Activated T-cell treated with anti-CD3 and anti-CD28 coated beads, Interleukin-2, amount 50 U/mL, for 48 hours (primary cell): ENCODE results near the gene NOC4L.
"Not testable (repeated sequence)": the region's sequence is repeated elsewhere in the genome, so short reads cannot be mapped to it uniquely, and the experiment has no call there.

Experiments used
- DNase-seq, 2 experiments: peaks; one replicate each; pipeline ENCODE4 v3.0.0-alpha.2; 2020

Gene NOC4L

GRCh38 chr12:132186208-132186856, 42.1 kb downstream of the NOC4L start:
- no peak for DNase-seq

- DNase-seq: peak; percentile 46
Measured at GRCh38 chr12:132186857-132187620, 42.8 kb downstream of the NOC4L start.

- DNase-seq: no peak
Measured at GRCh38 chr12:132187646-132188450, 43.6 kb downstream of the NOC4L start.

- no peak for DNase-seq
Measured at GRCh38 chr12:132188451-132188901, 44.2 kb downstream of the NOC4L start.

- DNase-seq: peak in 1 of 2 experiments; percentile 39
Measured at GRCh38 chr12:132188916-132189325, 44.7 kb downstream of the NOC4L start.

GRCh38 chr12:132189378-132190011, 45.2 kb downstream of the NOC4L start:
- peak; percentile 92 to 96 for DNase-seq

GRCh38 chr12:132190012-132190755, 45.9 kb downstream of the NOC4L start:
- DNase-seq: no peak

- DNase-seq: no peak
Measured at GRCh38 chr12:132190834-132191500, 46.7 kb downstream of the NOC4L start.

GRCh38 chr12:132191715-132192553, 47.7 kb downstream of the NOC4L start:
- no peak for DNase-seq

- peak; percentile 37 to 53 for DNase-seq
Measured at GRCh38 chr12:132194056-132194455, 49.8 kb downstream of the NOC4L start.

GRCh38 chr12:132194556-132194955, 50.3 kb downstream of the NOC4L start:
- DNase-seq: no peak

- DNase-seq: not testable (repeated sequence)
Measured at GRCh38 chr12:132195242-132195641, 51.0 kb downstream of the NOC4L start.

GRCh38 chr12:132196038-132196872, 52.0 kb downstream of the NOC4L start:
- no peak for DNase-seq

GRCh38 chr12:132196873-132197390, 52.7 kb downstream of the NOC4L start:
- no peak for DNase-seq

GRCh38 chr12:132197581-132198354, 53.5 kb downstream of the NOC4L start:
- no peak for DNase-seq

- DNase-seq: no peak
Measured at GRCh38 chr12:132199101-132199500, 54.8 kb downstream of the NOC4L start.

GRCh38 chr12:132199526-132200319, 55.5 kb downstream of the NOC4L start:
- no peak for DNase-seq

GRCh38 chr12:132200800-132201199, 56.5 kb downstream of the NOC4L start:
- DNase-seq: no peak
